Neural cell (in vitro differentiated cells): ENCODE measurements around the gene MPPED2. TPM values are rescaled to one million over a fixed set of nuclear protein-coding genes. Genes with fewer than 3 reads are reported as not detected.

Source experiments
- H2AFZ ChIP-seq: fragments of 200-600, 300-800 bp; sonication (generic), shearing (Covaris generic); 2 replicates; pipeline ENCODE4 v1.6.0; 2014; ENCODE audit warnings: low read depth, mild to moderate bottlenecking, antibody characterized with exemption, low read length, moderate library complexity
- H3F3A ChIP-seq: fragments of 200-600 bp; shearing (Covaris generic); 2 replicates; pipeline ENCODE4 v1.6.1; 2016; ENCODE audit warnings: mild to moderate bottlenecking, moderate library complexity, mixed read lengths, antibody characterized with exemption, low read length; ENCODE audit not compliant: insufficient read depth, poor library complexity, severe bottlenecking
- H3K27ac ChIP-seq: fragments of 200-600, 300-800 bp; sonication (generic), shearing (Covaris generic); 2 replicates; pipeline ENCODE4 v1.5.1; 2014; ENCODE audit warnings: mild to moderate bottlenecking, low read length, moderate library complexity
- H3K27me3 ChIP-seq: fragments of 300-800, 200-600 bp; sonication (generic), shearing (Covaris generic); 2 replicates; pipeline ENCODE4 v1.6.0; 2014; ENCODE audit warnings: mild to moderate bottlenecking, low read depth, low read length, moderate library complexity; ENCODE audit not compliant: insufficient read depth
- H3K36me3 ChIP-seq: fragments of 300-800, 200-600 bp; sonication (generic), shearing (Covaris generic); 2 replicates; pipeline ENCODE4 v1.5.1; 2014; ENCODE audit warnings: mild to moderate bottlenecking, antibody characterized with exemption, low read length, moderate library complexity; ENCODE audit not compliant: insufficient read depth
- H3K4me2 ChIP-seq: fragments of 300-800, 200-600 bp; sonication (generic), shearing (Covaris generic); 2 replicates; pipeline ENCODE4 v1.6.0; 2014; ENCODE audit warnings: mild to moderate bottlenecking, low read length
- H3K4me3 ChIP-seq: fragments of 300-800, 200-600 bp; sonication (generic), shearing (Covaris generic); 2 replicates; pipeline ENCODE4 v1.5.1; 2014; ENCODE audit warnings: mild to moderate bottlenecking, low read length, moderate library complexity
- H3K79me2 ChIP-seq: fragments of 200-600 bp; shearing (Covaris generic); replicated peaks from 2 replicates; pipeline ENCODE4 v1.6.0; 2014; ENCODE audit warnings: mild to moderate bottlenecking, low read length, moderate library complexity; ENCODE audit not compliant: insufficient read depth
- H3K9ac ChIP-seq: fragments of 300-800, 200-600 bp; sonication (generic), shearing (Covaris generic); 2 replicates; pipeline ENCODE4 v1.6.1; 2016; ENCODE audit warnings: mild to moderate bottlenecking, low read length, mixed read lengths
- H3K9me2 ChIP-seq: fragments of 200-600 bp; shearing (Covaris generic); 2 replicates; pipeline ENCODE4 v1.6.1; 2016; ENCODE audit warnings: mild to moderate bottlenecking, low read length, mixed read lengths; ENCODE audit not compliant: insufficient read depth
- H3K9me3 ChIP-seq: fragments of 200-600, 300-800 bp; sonication (generic), shearing (Covaris generic); 2 replicates; pipeline ENCODE4 v1.6.1; 2016; ENCODE audit warnings: mild to moderate bottlenecking, mixed run types, low read length, moderate library complexity, mixed read lengths
- H4K20me1 ChIP-seq: fragments of 200-600 bp; shearing (Covaris generic); 2 replicates; pipeline ENCODE4 v1.6.1; 2016; ENCODE audit warnings: mild to moderate bottlenecking, mixed run types; ENCODE audit not compliant: insufficient read depth
- EP300 ChIP-seq: fragments of 450-650 bp; conservative IDR thresholded peaks from 2 replicates; pipeline ENCODE4 v1.6.1; 2014; ENCODE audit warnings: antibody characterized with exemption, mild to moderate bottlenecking, moderate library complexity; ENCODE audit not compliant: poor library complexity, severe bottlenecking
- EZH2 ChIP-seq: fragments of 200-600, 300-800 bp; shearing (Covaris generic), sonication (generic); IDR thresholded peaks from 2 replicates; pipeline ENCODE4 v1.6.1; 2014; ENCODE audit warnings: antibody characterized with exemption, low read length, borderline replicate concordance, mild to moderate bottlenecking; ENCODE audit not compliant: insufficient read depth, poor library complexity, severe bottlenecking
- MXI1 ChIP-seq: fragments of 450-650 bp; conservative IDR thresholded peaks from 2 replicates; pipeline ENCODE4 v1.6.1; 2014; ENCODE audit warnings: antibody characterized with exemption, mild to moderate bottlenecking; ENCODE audit not compliant: poor library complexity, severe bottlenecking
- POLR2AphosphoS5 ChIP-seq: IDR thresholded peaks from 2 replicates; pipeline ENCODE4 v1.6.1; 2012
- RAD21 ChIP-seq: fragments of 450-650 bp; conservative IDR thresholded peaks from 2 replicates; pipeline ENCODE4 v1.6.1; 2014; ENCODE audit warnings: antibody characterized with exemption, mild to moderate bottlenecking, moderate library complexity
- SMC3 ChIP-seq: fragments of 450-650 bp; conservative IDR thresholded peaks from 2 replicates; pipeline ENCODE4 v1.6.1; 2014; ENCODE audit warnings: antibody characterized with exemption, mild to moderate bottlenecking, moderate library complexity; ENCODE audit not compliant: poor library complexity
- TAF1 ChIP-seq: IDR thresholded peaks from 2 replicates; pipeline ENCODE4 v1.6.1; 2012; ENCODE audit warnings: low read depth
- polyA plus RNA-seq: library from polyadenylated mRNA; depleted of rRNA; stranded (reverse); fragments of >200 nt; gene quantifications from 2 replicates; pipeline ENCODE4 v1.2.3, GENCODE V29; 2014
- TF ChIP-seq, protein P1 (sequence below): fragments of 450-650 bp; IDR thresholded peaks from 2 replicates; pipeline ENCODE4 v1.5.1; 2014; ENCODE audit warnings: antibody characterized with exemption, mild to moderate bottlenecking, moderate library complexity; ENCODE audit not compliant: poor library complexity, severe bottlenecking
- TF ChIP-seq, protein P2 (sequence below): IDR thresholded peaks from 2 replicates; pipeline ENCODE4 v1.6.1; 2012; ENCODE audit warnings: borderline replicate concordance

The MPPED2 gene
- polyA plus RNA-seq, 1 donor from 2014 or later, result 99.7 TPM

DNA sequence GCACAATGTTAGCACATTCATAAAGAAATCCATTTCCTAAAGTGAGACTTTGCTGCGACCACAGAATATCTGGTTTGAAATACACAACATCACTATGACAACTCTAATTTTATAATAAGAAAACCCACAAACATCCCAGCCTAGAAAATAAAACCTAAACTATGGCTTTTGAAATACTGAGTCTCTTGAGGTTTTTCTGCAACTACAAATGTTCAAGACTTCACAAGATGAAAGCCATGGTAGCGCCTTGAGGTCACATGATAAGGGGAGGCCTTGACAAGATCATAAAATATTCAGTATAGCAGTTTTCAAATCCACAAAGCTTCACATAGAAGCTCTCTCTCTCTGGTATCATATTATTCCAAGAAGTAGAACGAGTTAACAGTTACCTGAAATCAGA is 126.8 kb downstream of the MPPED2 start:
- Histone ChIP-seq H2AFZ (no peak overlapping the region), H3K9me3 (no peaks in the 10 kb centered on the region), H3K79me2 (peaks cover 9% of the 10 kb centered on the region), H3K4me2 (no peak overlapping the region), H3K4me3 (no peak overlapping the region), H3K9ac (no peak overlapping the region), H4K20me1 (no peaks in the 10 kb centered on the region), H3K27ac (no peak overlapping the region), H3K27me3 (no peaks in the 10 kb centered on the region), H3K9me2 (no peaks in the 10 kb centered on the region), H3K36me3 (no peaks in the 10 kb centered on the region), H3F3A (no peaks in the 10 kb centered on the region)
- TF ChIP-seq RAD21, result no peak
- no peak for TF ChIP-seq TAF1
- no peak for TF ChIP-seq EZH2
- TF ChIP-seq, protein P1, sequence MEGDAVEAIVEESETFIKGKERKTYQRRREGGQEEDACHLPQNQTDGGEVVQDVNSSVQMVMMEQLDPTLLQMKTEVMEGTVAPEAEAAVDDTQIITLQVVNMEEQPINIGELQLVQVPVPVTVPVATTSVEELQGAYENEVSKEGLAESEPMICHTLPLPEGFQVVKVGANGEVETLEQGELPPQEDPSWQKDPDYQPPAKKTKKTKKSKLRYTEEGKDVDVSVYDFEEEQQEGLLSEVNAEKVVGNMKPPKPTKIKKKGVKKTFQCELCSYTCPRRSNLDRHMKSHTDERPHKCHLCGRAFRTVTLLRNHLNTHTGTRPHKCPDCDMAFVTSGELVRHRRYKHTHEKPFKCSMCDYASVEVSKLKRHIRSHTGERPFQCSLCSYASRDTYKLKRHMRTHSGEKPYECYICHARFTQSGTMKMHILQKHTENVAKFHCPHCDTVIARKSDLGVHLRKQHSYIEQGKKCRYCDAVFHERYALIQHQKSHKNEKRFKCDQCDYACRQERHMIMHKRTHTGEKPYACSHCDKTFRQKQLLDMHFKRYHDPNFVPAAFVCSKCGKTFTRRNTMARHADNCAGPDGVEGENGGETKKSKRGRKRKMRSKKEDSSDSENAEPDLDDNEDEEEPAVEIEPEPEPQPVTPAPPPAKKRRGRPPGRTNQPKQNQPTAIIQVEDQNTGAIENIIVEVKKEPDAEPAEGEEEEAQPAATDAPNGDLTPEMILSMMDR, result no peak
- TF ChIP-seq POLR2AphosphoS5, result no peak
- no peak for TF ChIP-seq MXI1
- TF ChIP-seq, protein P2, sequence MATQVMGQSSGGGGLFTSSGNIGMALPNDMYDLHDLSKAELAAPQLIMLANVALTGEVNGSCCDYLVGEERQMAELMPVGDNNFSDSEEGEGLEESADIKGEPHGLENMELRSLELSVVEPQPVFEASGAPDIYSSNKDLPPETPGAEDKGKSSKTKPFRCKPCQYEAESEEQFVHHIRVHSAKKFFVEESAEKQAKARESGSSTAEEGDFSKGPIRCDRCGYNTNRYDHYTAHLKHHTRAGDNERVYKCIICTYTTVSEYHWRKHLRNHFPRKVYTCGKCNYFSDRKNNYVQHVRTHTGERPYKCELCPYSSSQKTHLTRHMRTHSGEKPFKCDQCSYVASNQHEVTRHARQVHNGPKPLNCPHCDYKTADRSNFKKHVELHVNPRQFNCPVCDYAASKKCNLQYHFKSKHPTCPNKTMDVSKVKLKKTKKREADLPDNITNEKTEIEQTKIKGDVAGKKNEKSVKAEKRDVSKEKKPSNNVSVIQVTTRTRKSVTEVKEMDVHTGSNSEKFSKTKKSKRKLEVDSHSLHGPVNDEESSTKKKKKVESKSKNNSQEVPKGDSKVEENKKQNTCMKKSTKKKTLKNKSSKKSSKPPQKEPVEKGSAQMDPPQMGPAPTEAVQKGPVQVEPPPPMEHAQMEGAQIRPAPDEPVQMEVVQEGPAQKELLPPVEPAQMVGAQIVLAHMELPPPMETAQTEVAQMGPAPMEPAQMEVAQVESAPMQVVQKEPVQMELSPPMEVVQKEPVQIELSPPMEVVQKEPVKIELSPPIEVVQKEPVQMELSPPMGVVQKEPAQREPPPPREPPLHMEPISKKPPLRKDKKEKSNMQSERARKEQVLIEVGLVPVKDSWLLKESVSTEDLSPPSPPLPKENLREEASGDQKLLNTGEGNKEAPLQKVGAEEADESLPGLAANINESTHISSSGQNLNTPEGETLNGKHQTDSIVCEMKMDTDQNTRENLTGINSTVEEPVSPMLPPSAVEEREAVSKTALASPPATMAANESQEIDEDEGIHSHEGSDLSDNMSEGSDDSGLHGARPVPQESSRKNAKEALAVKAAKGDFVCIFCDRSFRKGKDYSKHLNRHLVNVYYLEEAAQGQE, result no peak
- TF ChIP-seq SMC3, result no peak
- no peak for TF ChIP-seq EP300

DNA sequence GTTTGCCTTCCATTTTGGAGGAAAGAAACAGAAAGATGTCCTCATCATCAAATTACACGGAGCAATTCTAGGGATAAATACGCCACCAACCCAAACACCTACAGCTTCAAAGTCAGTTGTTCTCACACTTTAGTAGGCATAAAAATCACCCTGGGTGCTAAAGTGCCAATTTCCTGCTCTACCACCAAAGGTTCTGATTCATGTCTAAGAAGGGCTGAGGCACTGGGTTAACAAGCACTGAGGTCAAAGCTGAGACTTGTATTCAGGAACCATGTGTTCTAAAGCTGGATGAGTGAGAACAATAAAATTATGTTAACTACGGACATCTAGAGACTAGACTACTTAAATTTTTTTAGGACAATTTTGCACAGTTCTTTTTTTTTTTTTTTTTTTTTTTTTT is 127.6 kb downstream of the MPPED2 start:
- no peaks in the 10 kb centered on the region for H3K36me3 ChIP-seq

More for the DNA sequence above, 127.6 kb downstream of the MPPED2 start:
- H3K4me2 ChIP-seq, result no peak overlapping the region
- H3K9me2 ChIP-seq, result no peaks in the 10 kb centered on the region
- no peaks in the 10 kb centered on the region for H3F3A ChIP-seq
- H3K27me3 ChIP-seq, result no peaks in the 10 kb centered on the region
- H3K9ac ChIP-seq, result no peak overlapping the region
- no peak overlapping the region for H3K4me3 ChIP-seq
- H3K79me2 ChIP-seq, result peaks cover 11% of the 10 kb centered on the region
- H2AFZ ChIP-seq, result no peak overlapping the region
- H3K27ac ChIP-seq, result no peak overlapping the region
- H3K9me3 ChIP-seq, result no peaks in the 10 kb centered on the region
- H4K20me1 ChIP-seq, result no peaks in the 10 kb centered on the region
- no peak for TF ChIP-seq EP300
- TF ChIP-seq RAD21, result no peak
- TF ChIP-seq EZH2, result no peak
- TF ChIP-seq, protein P1, result no peak
- no peak for TF ChIP-seq MXI1
